SK-N-SH (cell line): ENCODE results near the gene AGL.
A peak's percentile ranks its signal among the peaks of the same experiment; 100 is the strongest.

ENCODE experiments used
- CTCF ChIP-seq: fragments of 200-600 bp; sonication (generic); IDR thresholded peaks from 2 replicates; pipeline ENCODE4 v1.6.1; 2017; ENCODE audit warnings: antibody characterized with exemption, mild to moderate bottlenecking, moderate library complexity
- GATA2 ChIP-seq: sonication (generic); formaldehyde crosslinking; IDR thresholded peaks from 2 replicates; pipeline ENCODE4 v1.5.0; 2020; ENCODE audit warnings: mild to moderate bottlenecking, missing genetic modification reagents
- MXI1 ChIP-seq: IDR thresholded peaks from 2 replicates; pipeline ENCODE4 v1.6.1; 2012; ENCODE audit warnings: mild to moderate bottlenecking, low read depth, low read length, improper control_type of control experiment
- PBX3 ChIP-seq: IDR thresholded peaks from 2 replicates; pipeline ENCODE4; 2012
- RAD21 ChIP-seq: IDR thresholded peaks from 2 replicates; pipeline ENCODE4 v1.6.1; 2012; ENCODE audit warnings: mild to moderate bottlenecking, low read length
- RFX5 ChIP-seq: IDR thresholded peaks from 2 replicates; pipeline ENCODE4 v1.6.1; 2012; ENCODE audit warnings: mild to moderate bottlenecking, improper control_type of control experiment, low read length
- RXRA ChIP-seq: IDR thresholded peaks from 2 replicates; pipeline ENCODE4 v1.4.0; 2012; ENCODE audit warnings: low read depth, mild to moderate bottlenecking, borderline replicate concordance
- SIN3A ChIP-seq: IDR thresholded peaks from 2 replicates; pipeline ENCODE4 v1.6.1; 2012; ENCODE audit warnings: low read depth, mild to moderate bottlenecking, low read length, moderate library complexity, borderline replicate concordance
- TAF1 ChIP-seq: IDR thresholded peaks from 2 replicates; pipeline ENCODE4 v1.6.1; 2012; ENCODE audit warnings: low read depth, mild to moderate bottlenecking, low read length, moderate library complexity, borderline replicate concordance
- USF2 ChIP-seq: fragments of 150-350 bp; IDR thresholded peaks from 2 replicates; pipeline ENCODE4 v1.6.1; 2017; ENCODE audit warnings: antibody characterized with exemption, low read length, low read depth, borderline replicate concordance

GRCh38 chr1:99849413-99849743 lies 783 bp upstream of the AGL start:
- TF ChIP-seq RAD21 (no peak), CTCF (no peak), PBX3 (no peak), USF2 (no peak), GATA2 (CRISPR knock-in tag) (no peak), RFX5 (no peak), MXI1 (peak; percentile 58; the same call in 1 of the 2 replicates), RXRA (no peak), SIN3A (no peak), TAF1 (no peak)
